ENCODE results near the gene DNAJC12. TPM values are rescaled to one million over a fixed set of nuclear protein-coding genes. Genes with fewer than 3 reads are reported as not detected.

Gene DNAJC12
- total RNA-seq, 2 donors from 2014 or later, result 1.2 to 5.1 TPM

DNA sequence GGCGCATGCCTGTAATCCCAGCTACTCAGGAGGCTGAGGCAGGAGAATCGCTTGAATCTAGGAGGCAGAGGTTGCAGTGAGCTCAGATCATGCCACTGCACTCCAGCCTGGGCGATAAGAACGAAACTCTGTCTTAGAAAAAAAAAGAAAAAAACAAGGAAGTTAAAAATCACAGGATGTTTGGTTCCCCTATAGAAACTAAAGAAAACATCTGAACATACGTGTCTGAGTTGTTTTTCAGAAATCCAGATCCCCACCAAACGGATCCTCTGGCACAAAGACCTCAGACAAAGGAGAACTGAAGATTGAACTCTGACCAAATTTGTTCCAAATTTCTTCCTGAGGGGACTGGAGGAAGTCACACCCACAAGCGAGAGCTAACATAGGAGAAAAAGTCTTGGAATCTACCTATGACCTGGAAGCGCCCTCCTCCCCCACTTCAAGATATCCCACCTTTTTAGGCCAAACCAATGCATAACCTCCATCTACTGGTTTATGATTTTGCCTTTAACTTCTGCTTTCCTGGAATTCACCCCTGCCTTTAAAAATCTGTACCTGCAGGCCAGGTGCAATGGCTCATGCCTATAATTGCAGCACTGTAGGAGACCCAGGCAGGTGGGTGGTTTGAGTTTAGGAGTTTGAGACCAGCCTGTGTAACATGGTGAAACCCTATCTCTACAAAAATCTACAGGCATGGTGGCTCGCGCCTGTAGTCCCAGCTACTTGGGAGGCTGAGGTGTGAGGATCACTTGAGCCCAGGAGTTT is 26.8 kb upstream of the DNAJC12 start:
- H3K4me1 ChIP-seq (ENCODE audit: control insufficient read depth in 1 of 2, low read depth in 2 of 2), result no peaks in the 10 kb centered on the region
- ATAC-seq (ENCODE audit: insufficient number of reproducible peaks, low FRiP score, low read depth), result no peak
- no peak for DNase-seq (ENCODE audit: low spot score)
- no peak overlapping the region for H3K27ac ChIP-seq
- H3K9me3 ChIP-seq, result no peaks in the 10 kb centered on the region
- H3K27me3 ChIP-seq (replicated peaks; ENCODE audit: insufficient read depth), result no peaks in the 10 kb centered on the region
- TF ChIP-seq, protein P1, sequence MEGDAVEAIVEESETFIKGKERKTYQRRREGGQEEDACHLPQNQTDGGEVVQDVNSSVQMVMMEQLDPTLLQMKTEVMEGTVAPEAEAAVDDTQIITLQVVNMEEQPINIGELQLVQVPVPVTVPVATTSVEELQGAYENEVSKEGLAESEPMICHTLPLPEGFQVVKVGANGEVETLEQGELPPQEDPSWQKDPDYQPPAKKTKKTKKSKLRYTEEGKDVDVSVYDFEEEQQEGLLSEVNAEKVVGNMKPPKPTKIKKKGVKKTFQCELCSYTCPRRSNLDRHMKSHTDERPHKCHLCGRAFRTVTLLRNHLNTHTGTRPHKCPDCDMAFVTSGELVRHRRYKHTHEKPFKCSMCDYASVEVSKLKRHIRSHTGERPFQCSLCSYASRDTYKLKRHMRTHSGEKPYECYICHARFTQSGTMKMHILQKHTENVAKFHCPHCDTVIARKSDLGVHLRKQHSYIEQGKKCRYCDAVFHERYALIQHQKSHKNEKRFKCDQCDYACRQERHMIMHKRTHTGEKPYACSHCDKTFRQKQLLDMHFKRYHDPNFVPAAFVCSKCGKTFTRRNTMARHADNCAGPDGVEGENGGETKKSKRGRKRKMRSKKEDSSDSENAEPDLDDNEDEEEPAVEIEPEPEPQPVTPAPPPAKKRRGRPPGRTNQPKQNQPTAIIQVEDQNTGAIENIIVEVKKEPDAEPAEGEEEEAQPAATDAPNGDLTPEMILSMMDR (IDR thresholded peaks at IDR 0.05), result no peak
- no peak overlapping the region for H3K4me3 ChIP-seq
- no peaks in the 10 kb centered on the region for H3K36me3 ChIP-seq

DNA sequence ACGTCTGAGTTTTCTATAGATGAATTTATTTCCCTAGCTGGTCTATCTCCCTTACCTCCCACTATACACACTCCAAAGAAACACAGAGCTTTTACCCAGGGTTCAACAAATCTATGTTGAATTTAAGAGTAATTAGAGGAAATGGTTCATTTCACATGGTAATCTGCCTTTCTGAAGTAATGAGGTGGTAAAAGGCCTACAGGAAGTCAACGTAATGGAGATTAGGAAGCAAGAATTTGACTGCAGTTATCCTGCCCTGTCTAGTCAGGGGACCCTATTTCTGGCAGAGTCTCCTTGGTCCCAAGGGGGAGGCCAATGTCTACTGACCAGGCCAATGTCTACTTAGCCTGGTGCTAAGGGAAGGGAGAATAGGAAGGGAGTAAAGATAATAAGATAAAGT is 25.1 kb upstream of the DNAJC12 start:
- TF ChIP-seq, protein P1 (IDR thresholded peaks at IDR 0.05), result no peak

GRCh38 chr10:67861750-67862432 is 23.9 kb upstream of the DNAJC12 start:
- Histone ChIP-seq H3K9me3 (no peaks in the 10 kb centered on the region), H3K27me3 (replicated peaks; ENCODE audit: insufficient read depth) (no peaks in the 10 kb centered on the region)
- TF ChIP-seq, protein P1 (IDR thresholded peaks at IDR 0.05), result no peak

More for the DNA sequence above, 25.1 kb upstream of the DNAJC12 start:
- ATAC-seq (ENCODE audit: insufficient number of reproducible peaks, low FRiP score, low read depth) (no peak), DNase-seq (ENCODE audit: low spot score) (no peak)
- H3K36me3 ChIP-seq, result no peaks in the 10 kb centered on the region
- H3K27ac ChIP-seq, result no peak overlapping the region
- H3K4me1 ChIP-seq (ENCODE audit: control insufficient read depth in 1 of 2, low read depth in 2 of 2), result no peaks in the 10 kb centered on the region
- no peak overlapping the region for H3K4me3 ChIP-seq
- no peaks in the 10 kb centered on the region for H3K27me3 ChIP-seq (replicated peaks; ENCODE audit: insufficient read depth)
- H3K9me3 ChIP-seq, result no peaks in the 10 kb centered on the region

GRCh38 chr10:67858971-67859370 is 21.0 kb upstream of the DNAJC12 start:
- Histone ChIP-seq H3K36me3 (no peaks in the 10 kb centered on the region), H3K27ac (no peak overlapping the region), H3K27me3 (replicated peaks; ENCODE audit: insufficient read depth) (no peaks in the 10 kb centered on the region), H3K4me3 (no peak overlapping the region), H3K9me3 (no peaks in the 10 kb centered on the region), H3K4me1 (ENCODE audit: control insufficient read depth in 1 of 2, low read depth in 2 of 2) (no peaks in the 10 kb centered on the region)
- ATAC-seq (ENCODE audit: insufficient number of reproducible peaks, low FRiP score, low read depth) (no peak), DNase-seq (ENCODE audit: low spot score) (no peak)
- TF ChIP-seq, protein P1 (IDR thresholded peaks at IDR 0.05), result no peak

More at GRCh38 chr10:67861750-67862432, 23.9 kb upstream of the DNAJC12 start:
- ATAC-seq (ENCODE audit: insufficient number of reproducible peaks, low FRiP score, low read depth) (no peak), DNase-seq (ENCODE audit: low spot score) (no peak)
- no peaks in the 10 kb centered on the region for H3K36me3 ChIP-seq
- H3K4me1 ChIP-seq (ENCODE audit: control insufficient read depth in 1 of 2, low read depth in 2 of 2), result no peaks in the 10 kb centered on the region
- no peak overlapping the region for H3K4me3 ChIP-seq
- no peak overlapping the region for H3K27ac ChIP-seq

DNA sequence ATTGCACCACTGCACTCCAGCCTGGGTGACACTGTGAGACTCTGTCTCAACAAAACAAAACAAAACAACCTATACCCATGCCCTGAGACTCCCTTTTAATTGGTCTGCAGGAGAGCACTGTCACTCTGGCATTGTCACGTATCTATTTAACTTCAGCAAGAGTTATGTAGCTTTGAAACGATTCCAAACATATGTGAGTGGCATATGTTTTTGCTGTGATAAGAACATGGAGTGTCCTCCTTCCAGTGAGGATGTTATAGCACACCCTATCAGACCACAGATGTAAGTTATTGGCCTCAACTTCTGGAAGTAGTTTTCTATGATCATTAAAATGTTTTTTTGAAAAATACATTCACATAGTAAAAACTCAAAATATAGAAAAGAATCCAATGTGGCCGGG is 15.5 kb upstream of the DNAJC12 start:
- DNase-seq (ENCODE audit: low spot score) (no peak), ATAC-seq (ENCODE audit: insufficient number of reproducible peaks, low FRiP score, low read depth) (no peak)
- Histone ChIP-seq H3K27ac (no peak overlapping the region), H3K4me1 (ENCODE audit: control insufficient read depth in 1 of 2, low read depth in 2 of 2) (peaks cover 0 to 6% of the 10 kb centered on the region in 2 donors), H3K36me3 (no peaks in the 10 kb centered on the region), H3K27me3 (replicated peaks; ENCODE audit: insufficient read depth) (no peaks in the 10 kb centered on the region), H3K4me3 (no peak overlapping the region), H3K9me3 (no peaks in the 10 kb centered on the region)
- TF ChIP-seq, protein P1 (IDR thresholded peaks at IDR 0.05), result no peak
